ENCODE measurements around the gene HPCAL1. TPM values are rescaled to one million over a fixed set of nuclear protein-coding genes. Genes with fewer than 3 reads are reported as not detected.

Gene HPCAL1
- total RNA-seq, 2 donors from 2014 or later = 41.0 to 66.3 TPM

- no peak overlapping the region for H3K27ac ChIP-seq
- H3K9me3 ChIP-seq = no peaks in the 10 kb centered on the region
- DNase-seq (no peak), ATAC-seq (no peak)
- 82 to 96% methylated on average over 6 of the region's 6 CpGs for WGBS, 2 donors
- intact Hi-C loops (cut with DNase I) = no loop called here
- H3K4me1 ChIP-seq = peaks cover 25% of the 10 kb centered on the region
- TF ChIP-seq POLR2A (IDR thresholded peaks at IDR 0.05) = no peak
- TF ChIP-seq CTCF (IDR thresholded peaks at IDR 0.05) = no peak
- H3K27me3 ChIP-seq = no peaks in the 10 kb centered on the region
- H3K4me3 ChIP-seq = no peak overlapping the region
- no peaks in the 10 kb centered on the region for H3K36me3 ChIP-seq (replicated peaks in 1 of 2; ENCODE audit: insufficient read depth in 1 of 2, low read depth in 2 of 2)
Observed at GRCh38 chr2:10321622-10322021, 18.9 kb downstream of the HPCAL1 start.

GRCh38 chr2:10322481-10322880 is 19.8 kb downstream of the HPCAL1 start:
- no peak overlapping the region for H3K27ac ChIP-seq
- WGBS, 2 donors = 80 to 92% methylated on average over 4 of the region's 4 CpGs
- TF ChIP-seq POLR2A (IDR thresholded peaks at IDR 0.05) (no peak), CTCF (IDR thresholded peaks at IDR 0.05) (no peak)
- intact Hi-C loops (cut with DNase I) = no loop called here
- peaks cover 34% of the 10 kb centered on the region for H3K4me1 ChIP-seq
- ATAC-seq (no peak), DNase-seq (no peak)
- H3K4me3 ChIP-seq = no peak overlapping the region
- no peaks in the 10 kb centered on the region for H3K36me3 ChIP-seq (replicated peaks in 1 of 2; ENCODE audit: insufficient read depth in 1 of 2, low read depth in 2 of 2)
- H3K27me3 ChIP-seq = no peaks in the 10 kb centered on the region
- H3K9me3 ChIP-seq = no peaks in the 10 kb centered on the region

- H3K27ac ChIP-seq = no peak overlapping the region
- no peak for DNase-seq
- no peak overlapping the region for H3K4me3 ChIP-seq
- peaks cover 39% of the 10 kb centered on the region for H3K4me1 ChIP-seq
- no peaks in the 10 kb centered on the region for H3K27me3 ChIP-seq
- WGBS, 2 donors = 87 to 94% methylated on average over 13 of the region's 13 CpGs
- intact Hi-C loops (cut with DNase I) = no loop called here
- no peak for ATAC-seq
- H3K36me3 ChIP-seq (replicated peaks in 1 of 2; ENCODE audit: insufficient read depth in 1 of 2, low read depth in 2 of 2) = no peaks in the 10 kb centered on the region
- no peaks in the 10 kb centered on the region for H3K9me3 ChIP-seq
- no peak for TF ChIP-seq CTCF (IDR thresholded peaks at IDR 0.05)
- TF ChIP-seq POLR2A (IDR thresholded peaks at IDR 0.05) = no peak
Observed at GRCh38 chr2:10322973-10323372, 20.3 kb downstream of the HPCAL1 start.

- H3K4me3 ChIP-seq = no peak overlapping the region
- intact Hi-C loops (cut with DNase I) = no loop called here
- TF ChIP-seq CTCF (IDR thresholded peaks at IDR 0.05) (no peak), POLR2A (IDR thresholded peaks at IDR 0.05) (no peak)
Observed at GRCh38 chr2:10323535-10323934, 20.8 kb downstream of the HPCAL1 start.

GRCh38 chr2:10324095-10324832 is 21.6 kb downstream of the HPCAL1 start:
- Histone ChIP-seq H3K9me3 (no peaks in the 10 kb centered on the region), H3K27ac (no peak overlapping the region), H3K4me3 (no peak overlapping the region), H3K4me1 (peaks cover 46% of the 10 kb centered on the region), H3K27me3 (no peaks in the 10 kb centered on the region), H3K36me3 (replicated peaks in 1 of 2; ENCODE audit: insufficient read depth in 1 of 2, low read depth in 2 of 2) (no peaks in the 10 kb centered on the region)
- no peak for DNase-seq
- no peak for TF ChIP-seq CTCF (IDR thresholded peaks at IDR 0.05)
- TF ChIP-seq POLR2A (IDR thresholded peaks at IDR 0.05) = no peak
- WGBS, 2 donors = 66 to 80% methylated on average over 5 of the region's 5 CpGs
- intact Hi-C loops (cut with DNase I) = no loop called here
- no peak for ATAC-seq

More at GRCh38 chr2:10323535-10323934, 20.8 kb downstream of the HPCAL1 start:
- no peak for DNase-seq
- no peak for ATAC-seq
- H3K4me1 ChIP-seq = peaks cover 43% of the 10 kb centered on the region
- H3K27me3 ChIP-seq = no peaks in the 10 kb centered on the region
- H3K27ac ChIP-seq = no peak overlapping the region
- H3K9me3 ChIP-seq = no peaks in the 10 kb centered on the region
- no peaks in the 10 kb centered on the region for H3K36me3 ChIP-seq (replicated peaks in 1 of 2; ENCODE audit: insufficient read depth in 1 of 2, low read depth in 2 of 2)
- 90 to 94% methylated on average over 5 of the region's 5 CpGs for WGBS, 2 donors

Data from body of pancreas (tissue), 4 donors.